ENCODE measurements around the gene DGKD. TPM values are rescaled to one million over a fixed set of nuclear protein-coding genes. Genes with fewer than 3 reads are reported as not detected.

The DGKD gene
- total RNA-seq, 4 donors from 2014 or later: 26.3 to 41.3 (median 30.4) TPM

- TF ChIP-seq CTCF (IDR thresholded peaks at IDR 0.05 in 4 of 5, conservative IDR thresholded peaks at IDR 0.05 in 1 of 5) (no peak), POLR2A (IDR thresholded peaks at IDR 0.05) (no peak)
Observed at GRCh38 chr2:233380995-233381637, 26.8 kb downstream of the DGKD start.

GRCh38 chr2:233381638-233381995, 27.3 kb downstream of the DGKD start:
- H3K4me1 ChIP-seq: peaks cover 6 to 12% of the 10 kb centered on the region in 2 donors
- no peak overlapping the region for H3K4me3 ChIP-seq
- no peaks in the 10 kb centered on the region for H3K36me3 ChIP-seq
- DNase-seq: no peak
- in situ Hi-C loops (cut with MboI; ENCODE audit: low sequenced_read_pairs in 4 of 4): no loop called here
- intact Hi-C loops (cut with DNase I; ENCODE audit: low total_unique reads): no loop called here
- no peak overlapping the region for H3K27ac ChIP-seq
- TF ChIP-seq CTCF (IDR thresholded peaks at IDR 0.05 in 4 of 5, conservative IDR thresholded peaks at IDR 0.05 in 1 of 5) (no peak), POLR2A (IDR thresholded peaks at IDR 0.05) (no peak)
- no peaks in the 10 kb centered on the region for H3K9me3 ChIP-seq
- no peaks in the 10 kb centered on the region for H3K27me3 ChIP-seq
- ATAC-seq: no peak

More at GRCh38 chr2:233380995-233381637, 26.8 kb downstream of the DGKD start:
- in situ Hi-C loops (cut with MboI; ENCODE audit: low sequenced_read_pairs in 4 of 4): no loop called here
- Histone ChIP-seq H3K4me3 (no peak overlapping the region), H3K9me3 (no peaks in the 10 kb centered on the region), H3K4me1 (peaks cover 1 to 7% of the 10 kb centered on the region in 2 donors), H3K27ac (no peak overlapping the region), H3K27me3 (no peaks in the 10 kb centered on the region), H3K36me3 (no peaks in the 10 kb centered on the region)
- no peak for ATAC-seq
- intact Hi-C loops (cut with DNase I; ENCODE audit: low total_unique reads): no loop called here
- no peak for DNase-seq

GRCh38 chr2:233384015-233384414, 29.7 kb downstream of the DGKD start:
- H3K9me3 ChIP-seq: no peaks in the 10 kb centered on the region
- no peak for TF ChIP-seq CTCF (IDR thresholded peaks at IDR 0.05 in 4 of 5, conservative IDR thresholded peaks at IDR 0.05 in 1 of 5)
- TF ChIP-seq POLR2A (IDR thresholded peaks at IDR 0.05): no peak
- H3K27ac ChIP-seq: no peak overlapping the region
- no peaks in the 10 kb centered on the region for H3K36me3 ChIP-seq
- no peak for ATAC-seq
- intact Hi-C loops (cut with DNase I; ENCODE audit: low total_unique reads) (no loop called here), in situ Hi-C loops (cut with MboI; ENCODE audit: low sequenced_read_pairs in 4 of 4) (no loop called here)
- DNase-seq: no peak
- H3K27me3 ChIP-seq: no peaks in the 10 kb centered on the region
- H3K4me3 ChIP-seq: no peak overlapping the region
- peaks cover 24 to 29% of the 10 kb centered on the region in 2 donors for H3K4me1 ChIP-seq

GRCh38 chr2:233384811-233385488, 30.7 kb downstream of the DGKD start:
- H3K36me3 ChIP-seq: no peaks in the 10 kb centered on the region
- peak overlapping the region in 3 of 4 donors; percentile 20 to 56 (median 24) for H3K27ac ChIP-seq
- H3K27me3 ChIP-seq: no peaks in the 10 kb centered on the region
- no peaks in the 10 kb centered on the region for H3K9me3 ChIP-seq
- ATAC-seq (no peak), DNase-seq (no peak)
- in situ Hi-C loops (cut with MboI; ENCODE audit: low sequenced_read_pairs in 4 of 4): no loop called here
- H3K4me3 ChIP-seq: no peak overlapping the region
- TF ChIP-seq CTCF (IDR thresholded peaks at IDR 0.05 in 4 of 5, conservative IDR thresholded peaks at IDR 0.05 in 1 of 5): no peak
- TF ChIP-seq POLR2A (IDR thresholded peaks at IDR 0.05): no peak
- peaks cover 24 to 29% of the 10 kb centered on the region in 2 donors for H3K4me1 ChIP-seq
- intact Hi-C loops (cut with DNase I; ENCODE audit: low total_unique reads): no loop called here
